ENCODE data around the gene YWHAE.
"Not testable (repeated sequence)": the region's sequence is repeated elsewhere in the genome, so short reads cannot be mapped to it uniquely, and the experiment has no call there.

YWHAE gene

GRCh38 chr17:1366234-1366633, 33.8 kb downstream of the YWHAE start:
- CTCF ChIA-PET = interaction anchor here (0.6 to 2.1 kb wide), 9 partner anchors 11 to 150 kb away, joined by 3 to 15 read pairs (median 8); partner anchors contain the start of genes INPP5K and YWHAE
- no peak for TF ChIP-seq LEF1 (IDR thresholded peaks at IDR 0.05; ENCODE audit: borderline replicate concordance)
- no peak for TF ChIP-seq TARDBP (IDR thresholded peaks at IDR 0.05)
- TF ChIP-seq FOXK2 (IDR thresholded peaks at IDR 0.05) = no peak
- no peak for TF ChIP-seq SP1 (IDR thresholded peaks at IDR 0.05)
- no peak for TF ChIP-seq ELF4 (IDR thresholded peaks at IDR 0.05)
- TF ChIP-seq L3MBTL2 (conservative IDR thresholded peaks at IDR 0.05) = no peak
- TF ChIP-seq NFRKB (IDR thresholded peaks at IDR 0.05) = no peak
- TF ChIP-seq BHLHE40 (IDR thresholded peaks at IDR 0.05; ENCODE audit: borderline replicate concordance) = no peak
- no peak for TF ChIP-seq PKNOX1 (IDR thresholded peaks at IDR 0.05)
- TF ChIP-seq FOXM1 (IDR thresholded peaks at IDR 0.05; ENCODE audit: borderline replicate concordance) = no peak
- no peak for TF ChIP-seq HDGF (IDR thresholded peaks at IDR 0.05; ENCODE audit: borderline replicate concordance)
- TF ChIP-seq ARNT (IDR thresholded peaks at IDR 0.05) = no peak
- DNase-seq (ENCODE audit: extremely low spot score) = no peak
- POLR2A ChIA-PET = interaction anchor here (1.0 to 1.9 kb wide), 3 partner anchors 14 to 90 kb away, joined by 3 to 5 read pairs (median 4); partner anchors contain the start of gene CRK

GRCh38 chr17:1365445-1366039, 34.5 kb downstream of the YWHAE start:
- CTCF ChIA-PET = interaction anchor here (0.5 to 2.1 kb wide), 18 partner anchors 9 to 259 kb away, joined by 3 to 15 read pairs (median 4); partner anchors contain the start of genes INPP5K and YWHAE
- POLR2A ChIA-PET = interaction anchor here (0.6 to 1.9 kb wide), 6 partner anchors 15 to 121 kb away, joined by 3 to 5 read pairs (median 4); partner anchors contain the start of genes CRK and YWHAE
- TF ChIP-seq SUZ12 (IDR thresholded peaks at IDR 0.05) (no peak), LEF1 (IDR thresholded peaks at IDR 0.05; ENCODE audit: borderline replicate concordance) (no peak), ZNF384 (IDR thresholded peaks at IDR 0.05) (no peak), FOXM1 (IDR thresholded peaks at IDR 0.05; ENCODE audit: borderline replicate concordance) (no peak)
- peak; percentile 67 for DNase-seq (ENCODE audit: extremely low spot score)

- no peak for DNase-seq (ENCODE audit: extremely low spot score)
- CTCF ChIA-PET = interaction anchor here (0.7 kb wide), 1 partner anchor 153 kb away, joined by 3 read pairs; the partner anchor contains the start of gene INPP5K
- TF ChIP-seq SP1 (IDR thresholded peaks at IDR 0.05) = no peak
- no peak for TF ChIP-seq ELF4 (IDR thresholded peaks at IDR 0.05)
- no peak for TF ChIP-seq SUZ12 (IDR thresholded peaks at IDR 0.05)
- TF ChIP-seq L3MBTL2 (conservative IDR thresholded peaks at IDR 0.05) = no peak
- TF ChIP-seq FOXK2 (IDR thresholded peaks at IDR 0.05) = no peak
- no peak for TF ChIP-seq LEF1 (IDR thresholded peaks at IDR 0.05; ENCODE audit: borderline replicate concordance)
- TF ChIP-seq HDGF (IDR thresholded peaks at IDR 0.05; ENCODE audit: borderline replicate concordance) = no peak
- no peak for TF ChIP-seq FOXA1 (IDR thresholded peaks at IDR 0.05)
- TF ChIP-seq ARNT (IDR thresholded peaks at IDR 0.05) = no peak
- TF ChIP-seq CTBP1 (IDR thresholded peaks at IDR 0.05; ENCODE audit: borderline replicate concordance) = no peak
- TF ChIP-seq NFRKB (IDR thresholded peaks at IDR 0.05) = no peak
- TF ChIP-seq TARDBP (IDR thresholded peaks at IDR 0.05) = no peak
- TF ChIP-seq FOXM1 (IDR thresholded peaks at IDR 0.05; ENCODE audit: borderline replicate concordance) = no peak
- no peak for TF ChIP-seq ZNF384 (IDR thresholded peaks at IDR 0.05)
- no peak for TF ChIP-seq PKNOX1 (IDR thresholded peaks at IDR 0.05)
- no peak for TF ChIP-seq BHLHE40 (IDR thresholded peaks at IDR 0.05; ENCODE audit: borderline replicate concordance)
- POLR2A ChIA-PET = interaction anchor here (0.9 kb wide), 1 partner anchor 93 kb away, joined by 3 read pairs; the partner anchor contains the start of gene CRK
These were observed 37.1 kb downstream of the YWHAE start for GRCh38 chr17:1362964-1363363.

GRCh38 chr17:1362065-1362848, 37.8 kb downstream of the YWHAE start:
- ChIA-PET POLR2A (interaction anchor here (0.9 to 1.4 kb wide), 3 partner anchors 38 to 154 kb away, joined by 3 to 5 read pairs (median 3); partner anchors contain the start of genes CRK, INPP5K and YWHAE), CTCF (interaction anchor here (1.0 to 1.4 kb wide), 2 partner anchors 15 to 153 kb away, joined by 3 to 4 read pairs; no protein-coding TSS in a partner anchor)
- DNase-seq (ENCODE audit: extremely low spot score) = no peak
- no peak for TF ChIP-seq FOXK2 (IDR thresholded peaks at IDR 0.05)
- no peak for TF ChIP-seq TARDBP (IDR thresholded peaks at IDR 0.05)
- no peak for TF ChIP-seq LEF1 (IDR thresholded peaks at IDR 0.05; ENCODE audit: borderline replicate concordance)
- no peak for TF ChIP-seq L3MBTL2 (conservative IDR thresholded peaks at IDR 0.05)
- TF ChIP-seq ARNT (IDR thresholded peaks at IDR 0.05) = no peak
- TF ChIP-seq FOXA1 (IDR thresholded peaks at IDR 0.05) = no peak
- no peak for TF ChIP-seq NFRKB (IDR thresholded peaks at IDR 0.05)
- no peak for TF ChIP-seq FOXM1 (IDR thresholded peaks at IDR 0.05; ENCODE audit: borderline replicate concordance)
- no peak for TF ChIP-seq PKNOX1 (IDR thresholded peaks at IDR 0.05)
- no peak for TF ChIP-seq BHLHE40 (IDR thresholded peaks at IDR 0.05; ENCODE audit: borderline replicate concordance)
- no peak for TF ChIP-seq HDGF (IDR thresholded peaks at IDR 0.05; ENCODE audit: borderline replicate concordance)
- TF ChIP-seq ZNF384 (IDR thresholded peaks at IDR 0.05) = no peak
- no peak for TF ChIP-seq SUZ12 (IDR thresholded peaks at IDR 0.05)
- TF ChIP-seq CTBP1 (IDR thresholded peaks at IDR 0.05; ENCODE audit: borderline replicate concordance) = no peak
- TF ChIP-seq ELF4 (IDR thresholded peaks at IDR 0.05) = no peak

GRCh38 chr17:1360975-1361374, 39.0 kb downstream of the YWHAE start:
- no peak for TF ChIP-seq LEF1 (IDR thresholded peaks at IDR 0.05; ENCODE audit: borderline replicate concordance)
- TF ChIP-seq BHLHE40 (IDR thresholded peaks at IDR 0.05; ENCODE audit: borderline replicate concordance) = no peak
- no peak for TF ChIP-seq FOXM1 (IDR thresholded peaks at IDR 0.05; ENCODE audit: borderline replicate concordance)
- TF ChIP-seq ELF4 (IDR thresholded peaks at IDR 0.05) = no peak
- no peak for TF ChIP-seq SP1 (IDR thresholded peaks at IDR 0.05)
- TF ChIP-seq L3MBTL2 (conservative IDR thresholded peaks at IDR 0.05) = no peak
- no peak for TF ChIP-seq FOXK2 (IDR thresholded peaks at IDR 0.05)
- no peak for TF ChIP-seq ZNF384 (IDR thresholded peaks at IDR 0.05)
- TF ChIP-seq CTBP1 (IDR thresholded peaks at IDR 0.05; ENCODE audit: borderline replicate concordance) = no peak
- TF ChIP-seq HDGF (IDR thresholded peaks at IDR 0.05; ENCODE audit: borderline replicate concordance) = no peak
- TF ChIP-seq PKNOX1 (IDR thresholded peaks at IDR 0.05) = no peak
- TF ChIP-seq ARNT (IDR thresholded peaks at IDR 0.05) = no peak
- no peak for TF ChIP-seq FOXA1 (IDR thresholded peaks at IDR 0.05)
- TF ChIP-seq NFRKB (IDR thresholded peaks at IDR 0.05) = no peak
- TF ChIP-seq TARDBP (IDR thresholded peaks at IDR 0.05) = no peak
- ChIA-PET CTCF (interaction anchor here (0.6 to 1.0 kb wide), 3 partner anchors 16 to 185 kb away, joined by 3 to 4 read pairs (median 3); no protein-coding TSS in a partner anchor), POLR2A (no interaction called here)
- no peak for DNase-seq (ENCODE audit: extremely low spot score)

- CTCF ChIA-PET; DNase-seq (ENCODE audit: extremely low spot score): not testable (repeated sequence)
These were observed 39.7 kb downstream of the YWHAE start for GRCh38 chr17:1360315-1360714.

More at GRCh38 chr17:1360315-1360714, 39.7 kb downstream of the YWHAE start:
- POLR2A ChIA-PET = not testable (repeated sequence)

All from HEK293T (cell line).